HPDE6-E6E7 (cell line): Measurements from ENCODE around the gene TSC22D3.

ENCODE experiments used
- DNase-seq: peaks from one replicate; pipeline ENCODE4 v3.0.0; 2011; ENCODE audit warnings: missing footprints; ENCODE audit errors: extremely low spot score

TSC22D3 gene

GRCh38 chrX:107730991-107731766, 44.4 kb downstream of the TSC22D3 start:
- no peak for DNase-seq

GRCh38 chrX:107730298-107730655, 45.3 kb downstream of the TSC22D3 start:
- no peak for DNase-seq

GRCh38 chrX:107729558-107730297, 45.9 kb downstream of the TSC22D3 start:
- DNase-seq = no peak

- DNase-seq = no peak
Measured at GRCh38 chrX:107728371-107729099, 47.1 kb downstream of the TSC22D3 start.

GRCh38 chrX:107726816-107727534, 48.6 kb downstream of the TSC22D3 start:
- no peak for DNase-seq

- peak; percentile 58 for DNase-seq
Measured at GRCh38 chrX:107725761-107726555, 49.6 kb downstream of the TSC22D3 start.

GRCh38 chrX:107724653-107725052, 50.9 kb downstream of the TSC22D3 start:
- DNase-seq = no peak

GRCh38 chrX:107723511-107723910, 52.1 kb downstream of the TSC22D3 start:
- no peak for DNase-seq

GRCh38 chrX:107721966-107722707, 53.5 kb downstream of the TSC22D3 start:
- no peak for DNase-seq

GRCh38 chrX:107721318-107721717, 54.3 kb downstream of the TSC22D3 start:
- no peak for DNase-seq

- peak; percentile 47 for DNase-seq
Measured at GRCh38 chrX:107718156-107718621, 57.4 kb downstream of the TSC22D3 start.

- DNase-seq = peak; percentile 48
Measured at GRCh38 chrX:107716816-107717700, 58.5 kb downstream of the TSC22D3 start.

- no peak for DNase-seq
Measured at GRCh38 chrX:107716118-107716684, 59.4 kb downstream of the TSC22D3 start.

- no peak for DNase-seq
Measured at GRCh38 chrX:107715331-107716117, 60.1 kb downstream of the TSC22D3 start.

GRCh38 chrX:107714206-107714891, 61.2 kb downstream of the TSC22D3 start:
- DNase-seq = no peak

GRCh38 chrX:107713543-107714205, 61.9 kb downstream of the TSC22D3 start:
- DNase-seq = no peak

- DNase-seq = no peak
Measured at GRCh38 chrX:107713203-107713542, 62.4 kb downstream of the TSC22D3 start.
